GM23248 (cell line): ENCODE measurements around the gene HOGA1. TPM values are rescaled to one million over a fixed set of nuclear protein-coding genes. Genes with fewer than 3 reads are reported as not detected.
A peak's percentile ranks its signal among the peaks of the same experiment; 100 is the strongest.
"Not testable (repeated sequence)": the region's sequence is repeated elsewhere in the genome, so short reads cannot be mapped to it uniquely, and the experiment has no call there.

Experiments used
- DNase-seq: peaks from one replicate; pipeline ENCODE4 v3.0.0-alpha.2; 2015
- H2AFZ ChIP-seq: fragments of 200-600 bp; sonication (generic); 2 replicates; pipeline ENCODE4 v1.6.1; 2016; ENCODE audit warnings: antibody characterized with exemption
- H3F3A ChIP-seq: fragments of 200-600 bp; sonication (generic); 2 replicates; pipeline ENCODE4 v1.6.1; 2016; ENCODE audit warnings: mild to moderate bottlenecking, antibody characterized with exemption, mixed run types; ENCODE audit not compliant: insufficient read depth
- H3K27ac ChIP-seq: fragments of 200-600 bp; sonication (generic); 2 replicates; pipeline ENCODE4 v1.5.1; 2016; ENCODE audit warnings: mild to moderate bottlenecking
- H3K27me3 ChIP-seq: fragments of 200-600 bp; sonication (generic); replicated peaks from 2 replicates; pipeline ENCODE4 v1.6.1; 2016; ENCODE audit warnings: mild to moderate bottlenecking; ENCODE audit not compliant: insufficient read depth
- H3K36me3 ChIP-seq: fragments of 200-600 bp; sonication (generic); 2 replicates; pipeline ENCODE4 v1.6.1; 2016; ENCODE audit warnings: low read depth, mild to moderate bottlenecking
- H3K4me1 ChIP-seq: fragments of 200-600 bp; sonication (generic); 2 replicates; pipeline ENCODE4 v1.6.1; 2016; ENCODE audit warnings: mild to moderate bottlenecking; ENCODE audit not compliant: insufficient read depth
- H3K4me2 ChIP-seq: fragments of 200-600 bp; sonication (generic); one replicate; pipeline ENCODE4 v1.6.1; 2016; ENCODE audit warnings: mild to moderate bottlenecking; ENCODE audit not compliant: unreplicated experiment
- H3K4me3 ChIP-seq: fragments of 200-600 bp; sonication (generic); 2 replicates; pipeline ENCODE4 v1.5.1; 2016; ENCODE audit warnings: mild to moderate bottlenecking
- H3K79me2 ChIP-seq: fragments of 200-600 bp; sonication (generic); 2 replicates; pipeline ENCODE4 v1.6.1; 2016; ENCODE audit warnings: mild to moderate bottlenecking; ENCODE audit not compliant: insufficient read depth
- H3K9ac ChIP-seq: fragments of 200-600 bp; sonication (generic); 2 replicates; pipeline ENCODE4 v1.6.1; 2016; ENCODE audit warnings: mild to moderate bottlenecking
- H3K9me2 ChIP-seq: fragments of 200-600 bp; sonication (generic); 2 replicates; pipeline ENCODE4 v1.6.1; 2016; ENCODE audit warnings: mixed run types, mild to moderate bottlenecking, moderate library complexity; ENCODE audit not compliant: insufficient read depth
- H3K9me3 ChIP-seq: fragments of 200-600 bp; sonication (generic); one replicate; pipeline ENCODE4 v1.6.1; 2017; ENCODE audit warnings: low read depth
- H4K20me1 ChIP-seq: fragments of 200-600 bp; sonication (generic); 2 replicates; pipeline ENCODE4 v1.6.0; 2016; ENCODE audit not compliant: insufficient read depth
- EZH2 ChIP-seq: fragments of 200-600 bp; sonication (generic); IDR thresholded peaks from 2 replicates; pipeline ENCODE4 v1.6.1; 2018; ENCODE audit warnings: antibody characterized with exemption, mild to moderate bottlenecking; ENCODE audit not compliant: insufficient read depth, poor library complexity, severe bottlenecking
- EZH2phosphoT487 ChIP-seq: fragments of 200-600 bp; sonication (generic); IDR thresholded peaks from 2 replicates; pipeline ENCODE4 v1.6.1; 2018; ENCODE audit warnings: antibody characterized with exemption, moderate library complexity, mild to moderate bottlenecking, low read depth; ENCODE audit not compliant: insufficient read depth
- WGBS, 2 experiments: methylation state at CpG; one replicate each; pipeline ENCODE4 v1.1.6; 2015 to 2017; ENCODE audit warnings: low lambda C conversion rate in 2 of 2, low coverage in 1 of 2; ENCODE audit errors: missing lambda C conversion rate in 2 of 2; 5-methylcytosine and 5-hydroxymethylcytosine counted together
- in situ Hi-C: fragments of 300-500 bp; cut with MboI; formaldehyde crosslinking; loops from 2 replicates; pipeline ENCODE4 v1.15.0; 2020
- polyA plus RNA-seq: library from polyadenylated mRNA; unstranded; fragments of >200 nt; fragmentation: Nextera tagmentation; extraction: Ambion mirVana; gene quantifications from 2 replicates; pipeline ENCODE4 v1.2.1, GENCODE V29; 2016
- total RNA-seq: library from RNA; depleted of rRNA; stranded (reverse); fragments of >200 nt; shearing (Covaris generic); gene quantifications from 2 replicates; pipeline ENCODE4 v1.2.3, GENCODE V29; 2014

HOGA1 gene
- total and polyA plus RNA-seq, 2 experiments from 2014 or later: 0.13 to 0.22 TPM

GRCh38 chr10:97553575-97554031 is 30.6 kb upstream of the HOGA1 start:
- H3K4me2 ChIP-seq: no peak overlapping the region
- H3K4me3 ChIP-seq: no peak overlapping the region
- H3K27ac ChIP-seq: no peak overlapping the region
- in situ Hi-C loops: no loop called here
- WGBS, 2 experiments: 15 to 16% methylated on average over 6 of the region's 6 CpGs
- TF ChIP-seq EZH2 (no peak), EZH2phosphoT487 (no peak)
- no peaks in the 10 kb centered on the region for H3K36me3 ChIP-seq
- H4K20me1 ChIP-seq: no peaks in the 10 kb centered on the region
- peaks cover 90% of the 10 kb centered on the region for H3K79me2 ChIP-seq
- no peak overlapping the region for H3K9ac ChIP-seq
- no peaks in the 10 kb centered on the region for H3K9me2 ChIP-seq
- no peaks in the 10 kb centered on the region for H3K9me3 ChIP-seq
- no peaks in the 10 kb centered on the region for H3K27me3 ChIP-seq
- peaks cover 4% of the 10 kb centered on the region for H3K4me1 ChIP-seq
- H2AFZ ChIP-seq: no peak overlapping the region
- DNase-seq: peak; percentile 85
- no peaks in the 10 kb centered on the region for H3F3A ChIP-seq

- H3K9ac ChIP-seq, H2AFZ ChIP-seq: not testable (repeated sequence)
These were observed 29.9 kb upstream of the HOGA1 start for GRCh38 chr10:97554336-97554735.

GRCh38 chr10:97555541-97555940 is 28.6 kb upstream of the HOGA1 start:
- H3K4me2 ChIP-seq, H2AFZ ChIP-seq, H3K9me3 ChIP-seq, H3K36me3 ChIP-seq, H3F3A ChIP-seq, in situ Hi-C loops, H4K20me1 ChIP-seq, H3K9me2 ChIP-seq, H3K27me3 ChIP-seq, H3K4me3 ChIP-seq, DNase-seq, H3K9ac ChIP-seq, H3K4me1 ChIP-seq, H3K27ac ChIP-seq: not testable (repeated sequence)
- 84 to 88% methylated on average over 7 to 8 of the region's 10 CpGs for WGBS, 2 experiments
- peaks cover 92% of the 10 kb centered on the region for H3K79me2 ChIP-seq

More at GRCh38 chr10:97554336-97554735, 29.9 kb upstream of the HOGA1 start:
- H3F3A ChIP-seq, H3K9me3 ChIP-seq, H3K4me2 ChIP-seq, H3K9me2 ChIP-seq, H3K36me3 ChIP-seq, H3K27ac ChIP-seq, H3K4me1 ChIP-seq, in situ Hi-C loops, DNase-seq, H4K20me1 ChIP-seq, H3K27me3 ChIP-seq, H3K4me3 ChIP-seq: not testable (repeated sequence)
- peaks cover 90% of the 10 kb centered on the region for H3K79me2 ChIP-seq
- WGBS, 2 experiments: 81 to 84% methylated on average over 5 of the region's 5 CpGs

GRCh38 chr10:97560731-97561381 is 23.3 kb upstream of the HOGA1 start:
- peak overlapping the region; percentile 79 for H3K9ac ChIP-seq
- WGBS, 2 experiments: 51 to 62% methylated on average over 17 of the region's 17 CpGs
- peak overlapping the region; percentile 63 for H3K27ac ChIP-seq
- peak overlapping the region; percentile 57 for H3K4me2 ChIP-seq
- H3K36me3 ChIP-seq, H3K9me3 ChIP-seq, H3K4me1 ChIP-seq, in situ Hi-C loops, H3K9me2 ChIP-seq, H3K27me3 ChIP-seq, H3F3A ChIP-seq, H4K20me1 ChIP-seq: not testable (repeated sequence)
- peak overlapping the region; percentile 66 for H2AFZ ChIP-seq
- DNase-seq: peak; percentile 67
- H3K79me2 ChIP-seq: peaks cover 89% of the 10 kb centered on the region
- H3K4me3 ChIP-seq: peak overlapping the region; percentile 60

GRCh38 chr10:97561386-97562077 is 22.7 kb upstream of the HOGA1 start:
- 83 to 88% methylated on average over 12 of the region's 12 CpGs for WGBS, 2 experiments
- Histone ChIP-seq H3K4me3 (peak overlapping the region; percentile 60; the same call in 1 of the 2 replicates), H3K9ac (peak overlapping the region; percentile 79), H3K79me2 (peaks cover 89% of the 10 kb centered on the region), H3K4me2 (peak overlapping the region; percentile 57), H2AFZ (peak overlapping the region; percentile 66), H3K27ac (peak overlapping the region; percentile 63)
- in situ Hi-C loops, H3K9me3 ChIP-seq, H3K36me3 ChIP-seq, H3K27me3 ChIP-seq, H3K9me2 ChIP-seq, DNase-seq, H3K4me1 ChIP-seq, H3F3A ChIP-seq, H4K20me1 ChIP-seq: not testable (repeated sequence)

GRCh38 chr10:97562329-97562728 is 21.9 kb upstream of the HOGA1 start:
- H2AFZ ChIP-seq, H3K9ac ChIP-seq, H3K4me3 ChIP-seq, H3K9me2 ChIP-seq, H3F3A ChIP-seq, H3K4me2 ChIP-seq, DNase-seq, H3K36me3 ChIP-seq, H3K4me1 ChIP-seq, H3K9me3 ChIP-seq, H4K20me1 ChIP-seq, in situ Hi-C loops, H3K27ac ChIP-seq, H3K27me3 ChIP-seq: not testable (repeated sequence)
- peaks cover 84% of the 10 kb centered on the region for H3K79me2 ChIP-seq
- WGBS, 2 experiments: 94 to 98% methylated on average over 5 of the region's 5 CpGs
